Glutamatergic neuron (in vitro differentiated cells): Measurements from ENCODE around the gene ADK. TPM values are rescaled to one million over a fixed set of nuclear protein-coding genes. Genes with fewer than 3 reads are reported as not detected.

Experiments used
- DNase-seq: peaks from one replicate; pipeline ENCODE4 v3.0.0; 2022
- H3K27ac Mint-ChIP-seq: one replicate; pipeline ENCODE4 v1.8.0; 2020; ENCODE audit warnings: mild to moderate bottlenecking, mixed read lengths, inconsistent platforms; ENCODE audit not compliant: unreplicated experiment
- H3K27me3 Mint-ChIP-seq: one replicate; pipeline ENCODE4 v1.8.0; 2020; ENCODE audit warnings: mild to moderate bottlenecking, moderate library complexity, mixed read lengths, inconsistent platforms; ENCODE audit not compliant: unreplicated experiment
- H3K36me3 Mint-ChIP-seq: one replicate; pipeline ENCODE4 v1.8.0; 2020; ENCODE audit warnings: mild to moderate bottlenecking, mixed read lengths, inconsistent platforms; ENCODE audit not compliant: unreplicated experiment
- H3K4me1 Mint-ChIP-seq: one replicate; pipeline ENCODE4 v1.8.0; 2020; ENCODE audit warnings: mild to moderate bottlenecking, low read depth, mixed read lengths, inconsistent platforms; ENCODE audit not compliant: unreplicated experiment
- H3K4me3 Mint-ChIP-seq: one replicate; pipeline ENCODE4 v1.8.0; 2020; ENCODE audit warnings: mild to moderate bottlenecking, mixed read lengths, inconsistent platforms; ENCODE audit not compliant: unreplicated experiment
- H3K9me3 Mint-ChIP-seq: one replicate; pipeline ENCODE4 v1.8.0; 2020; ENCODE audit warnings: mild to moderate bottlenecking, moderate library complexity, mixed read lengths, inconsistent platforms; ENCODE audit not compliant: unreplicated experiment
- CTCF ChIP-seq: fragments of 200-600 bp; sonication (generic); IDR thresholded peaks from one replicate; pipeline ENCODE4 v1.5.0; 2021; ENCODE audit not compliant: partially characterized antibody, unreplicated experiment
- total RNA-seq: library from RNA; stranded (reverse); fragmentation: NEBNext Ultra II Directional; extraction: Animal tissue kit (Norgen Biotek cat#: 25700); gene quantifications from one replicate; pipeline ENCODE4 v1.2.1, GENCODE V29; 2021; ENCODE audit not compliant: unreplicated experiment

Gene ADK
- total RNA-seq, 1 donor from 2014 or later = 16.4 TPM

DNA sequence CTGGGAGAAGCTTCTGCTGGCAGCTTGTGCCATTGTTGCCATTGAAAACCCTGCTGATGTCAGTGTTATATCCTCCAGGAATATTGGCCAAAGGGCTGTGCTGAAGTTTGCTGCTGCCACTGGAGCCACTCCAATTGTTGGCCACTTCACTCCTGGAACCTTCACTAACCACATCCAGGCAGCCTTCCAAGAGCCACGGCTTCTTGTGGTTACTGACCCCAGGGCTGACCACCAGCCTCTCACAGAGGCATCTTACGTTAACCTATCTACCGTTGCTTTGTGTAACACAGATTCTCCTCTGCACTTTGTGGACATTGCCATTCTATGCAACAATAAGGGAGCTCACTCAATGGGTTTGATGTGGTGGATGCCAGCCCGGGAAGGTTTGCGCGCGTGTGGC, 220.7 kb downstream of the ADK start:
- no peak for DNase-seq
- Mint-ChIP-seq H3K4me1 (no peaks in the 10 kb centered on the region), H3K27me3 (no peaks in the 10 kb centered on the region), H3K4me3 (no peak overlapping the region), H3K36me3 (no peaks in the 10 kb centered on the region), H3K9me3 (no peaks in the 10 kb centered on the region), H3K27ac (no peak overlapping the region)
- TF ChIP-seq CTCF = no peak

GRCh38 chr10:74373059-74373458, 222.0 kb downstream of the ADK start:
- no peak for DNase-seq
- H3K9me3 Mint-ChIP-seq = no peaks in the 10 kb centered on the region
- no peaks in the 10 kb centered on the region for H3K36me3 Mint-ChIP-seq
- no peaks in the 10 kb centered on the region for H3K27me3 Mint-ChIP-seq
- no peak for TF ChIP-seq CTCF
- no peak overlapping the region for H3K4me3 Mint-ChIP-seq
- no peak overlapping the region for H3K27ac Mint-ChIP-seq
- no peaks in the 10 kb centered on the region for H3K4me1 Mint-ChIP-seq

DNA sequence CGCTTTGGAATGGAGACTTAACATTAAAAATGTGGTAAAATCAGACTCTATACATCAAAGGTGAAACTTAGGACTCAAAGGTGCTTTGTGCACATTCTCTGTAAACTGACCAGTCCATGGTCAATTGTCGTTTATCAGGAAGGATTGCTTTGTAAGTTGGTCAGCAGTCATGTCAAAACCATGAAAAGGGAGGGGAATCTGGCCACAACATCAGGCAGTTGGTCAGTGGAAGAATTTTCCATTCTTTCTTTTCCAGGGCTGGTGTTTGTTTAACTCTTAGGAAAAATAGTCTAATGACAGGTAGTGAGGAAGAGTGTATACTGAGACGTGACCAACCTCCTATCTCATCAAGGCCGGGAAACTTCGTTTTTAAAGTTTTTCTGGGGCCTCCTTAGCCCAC, 226.5 kb downstream of the ADK start:
- no peaks in the 10 kb centered on the region for H3K4me1 Mint-ChIP-seq
- no peaks in the 10 kb centered on the region for H3K9me3 Mint-ChIP-seq
- DNase-seq = no peak
- peaks cover 1% of the 10 kb centered on the region for H3K27me3 Mint-ChIP-seq
- H3K4me3 Mint-ChIP-seq = no peak overlapping the region
- TF ChIP-seq CTCF = no peak
- H3K27ac Mint-ChIP-seq = no peak overlapping the region
- H3K36me3 Mint-ChIP-seq = no peaks in the 10 kb centered on the region

- Mint-ChIP-seq H3K4me1 (no peaks in the 10 kb centered on the region), H3K27ac (no peak overlapping the region), H3K4me3 (no peak overlapping the region), H3K27me3 (peaks cover 1% of the 10 kb centered on the region), H3K9me3 (no peaks in the 10 kb centered on the region), H3K36me3 (no peaks in the 10 kb centered on the region)
- TF ChIP-seq CTCF = no peak
- DNase-seq = no peak
These were observed 228.5 kb downstream of the ADK start for GRCh38 chr10:74379474-74379873.

DNA sequence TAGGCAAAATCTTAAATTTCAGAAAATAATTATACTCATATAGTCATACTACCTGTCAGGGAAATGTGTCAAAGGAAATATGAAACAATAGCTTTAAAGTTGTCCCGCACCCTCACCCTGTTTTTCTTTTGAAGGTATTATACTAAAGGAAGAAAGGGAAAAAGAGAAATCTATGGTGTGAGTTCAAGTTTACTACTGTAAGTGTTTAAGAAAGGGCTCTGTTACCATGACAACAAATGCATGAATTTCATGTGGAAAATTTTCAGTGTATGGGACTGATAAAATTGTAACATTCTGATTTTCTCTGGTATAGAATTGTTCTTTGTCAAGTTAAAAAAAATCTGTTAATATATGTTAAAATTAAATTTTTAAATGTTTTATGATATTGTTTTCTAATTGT, 229.8 kb downstream of the ADK start:
- no peak overlapping the region for H3K27ac Mint-ChIP-seq
- no peak for DNase-seq
- no peak for TF ChIP-seq CTCF
- no peaks in the 10 kb centered on the region for H3K4me1 Mint-ChIP-seq
- no peaks in the 10 kb centered on the region for H3K9me3 Mint-ChIP-seq
- no peak overlapping the region for H3K4me3 Mint-ChIP-seq
- no peaks in the 10 kb centered on the region for H3K36me3 Mint-ChIP-seq
- H3K27me3 Mint-ChIP-seq = peaks cover 1% of the 10 kb centered on the region
